ENCODE results near the gene CSTB.

DNA sequence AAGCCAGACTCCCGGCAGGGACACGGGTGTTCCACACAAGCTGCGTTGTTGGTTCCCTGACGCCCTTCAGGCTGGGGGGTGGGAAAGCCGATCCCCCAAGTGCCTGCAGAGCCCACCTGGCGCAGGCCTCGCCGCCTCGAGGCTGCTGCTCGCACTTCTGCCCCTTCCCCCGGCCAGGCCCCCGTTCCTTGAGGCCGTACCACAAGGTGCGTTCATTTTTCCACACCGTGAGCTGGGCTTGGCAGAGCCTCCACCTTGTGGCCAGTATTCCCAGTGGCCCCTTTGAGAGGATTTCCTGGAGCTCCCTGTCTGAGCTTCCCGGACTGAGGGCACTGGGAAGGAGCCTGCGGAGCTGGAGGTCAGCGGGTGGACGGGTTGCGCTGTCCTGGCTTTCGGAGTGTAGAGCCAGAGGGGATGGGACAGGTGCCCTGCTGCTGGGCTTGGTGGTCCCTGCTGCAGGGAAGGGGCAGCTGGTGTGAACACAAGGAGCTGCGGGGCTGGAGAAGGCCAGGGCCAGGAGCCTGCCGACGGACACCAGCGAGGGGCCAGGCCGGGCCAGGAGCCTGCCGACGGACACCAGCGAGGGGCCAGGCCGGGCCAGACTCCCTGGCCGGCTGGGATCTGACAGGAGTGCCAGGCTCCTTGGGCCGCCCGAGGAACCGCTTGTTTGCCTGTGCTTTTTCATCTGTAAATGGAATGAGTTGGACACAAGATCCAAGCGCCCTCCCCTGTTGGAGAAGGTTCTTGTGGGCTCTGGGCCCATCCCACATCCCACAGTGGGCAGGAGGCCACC, 38.8 kb downstream of the CSTB start:
- TF ChIP-seq, protein P1, sequence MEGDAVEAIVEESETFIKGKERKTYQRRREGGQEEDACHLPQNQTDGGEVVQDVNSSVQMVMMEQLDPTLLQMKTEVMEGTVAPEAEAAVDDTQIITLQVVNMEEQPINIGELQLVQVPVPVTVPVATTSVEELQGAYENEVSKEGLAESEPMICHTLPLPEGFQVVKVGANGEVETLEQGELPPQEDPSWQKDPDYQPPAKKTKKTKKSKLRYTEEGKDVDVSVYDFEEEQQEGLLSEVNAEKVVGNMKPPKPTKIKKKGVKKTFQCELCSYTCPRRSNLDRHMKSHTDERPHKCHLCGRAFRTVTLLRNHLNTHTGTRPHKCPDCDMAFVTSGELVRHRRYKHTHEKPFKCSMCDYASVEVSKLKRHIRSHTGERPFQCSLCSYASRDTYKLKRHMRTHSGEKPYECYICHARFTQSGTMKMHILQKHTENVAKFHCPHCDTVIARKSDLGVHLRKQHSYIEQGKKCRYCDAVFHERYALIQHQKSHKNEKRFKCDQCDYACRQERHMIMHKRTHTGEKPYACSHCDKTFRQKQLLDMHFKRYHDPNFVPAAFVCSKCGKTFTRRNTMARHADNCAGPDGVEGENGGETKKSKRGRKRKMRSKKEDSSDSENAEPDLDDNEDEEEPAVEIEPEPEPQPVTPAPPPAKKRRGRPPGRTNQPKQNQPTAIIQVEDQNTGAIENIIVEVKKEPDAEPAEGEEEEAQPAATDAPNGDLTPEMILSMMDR (IDR thresholded peaks at IDR 0.05), result no peak
- no peak for TF ChIP-seq POLR2A (IDR thresholded peaks at IDR 0.05)
